H9 (cell line): ENCODE data around the gene ARID1B. TPM values are rescaled to one million over a fixed set of nuclear protein-coding genes. Genes with fewer than 3 reads are reported as not detected.

ENCODE experiments used
- DNase-seq: peaks from one replicate; pipeline ENCODE4 v3.0.0-alpha.2; 2017
- H2AFZ ChIP-seq: one replicate; pipeline ENCODE4 v1.6.1; 2013; ENCODE audit warnings: mild to moderate bottlenecking, low read length, control low read depth, moderate library complexity
- H2AK5ac ChIP-seq: 2 replicates; pipeline ENCODE4 v1.6.1; 2013; ENCODE audit warnings: low read length, control low read depth, mixed read lengths; ENCODE audit not compliant: insufficient read length
- H2BK120ac ChIP-seq: one replicate; pipeline ENCODE4 v1.6.1; 2013; ENCODE audit warnings: low read depth, mild to moderate bottlenecking, low read length, control low read depth, inconsistent platforms; ENCODE audit not compliant: poor library complexity, severe bottlenecking
- H2BK12ac ChIP-seq: 2 replicates; pipeline ENCODE4 v1.6.1; 2013; ENCODE audit warnings: low read length, control low read depth, mixed read lengths, low read depth; ENCODE audit not compliant: insufficient read length
- H2BK15ac ChIP-seq: 2 replicates; pipeline ENCODE4 v1.6.1; 2013; ENCODE audit warnings: low read depth, low read length, control low read depth
- H2BK20ac ChIP-seq: one replicate; pipeline ENCODE4 v1.6.1; 2013; ENCODE audit warnings: low read depth, mild to moderate bottlenecking, low read length, control low read depth, inconsistent platforms; ENCODE audit not compliant: poor library complexity, severe bottlenecking
- H2BK5ac ChIP-seq: 2 replicates; pipeline ENCODE4 v1.6.1; 2013; ENCODE audit warnings: low read length, control low read depth, mixed read lengths; ENCODE audit not compliant: insufficient read length
- H3K14ac ChIP-seq: 2 replicates; pipeline ENCODE4 v1.6.1; 2013; ENCODE audit warnings: low read length, control low read depth; ENCODE audit not compliant: insufficient read depth
- H3K18ac ChIP-seq: 2 replicates; pipeline ENCODE4 v1.6.1; 2013; ENCODE audit warnings: low read depth, mild to moderate bottlenecking, mixed read lengths, low read length, control low read depth; ENCODE audit not compliant: insufficient read length
- H3K23ac ChIP-seq: 2 replicates; pipeline ENCODE4 v1.6.1; 2013; ENCODE audit warnings: low read length, control low read depth, mixed read lengths, low read depth; ENCODE audit not compliant: insufficient read length
- H3K23me2 ChIP-seq: 2 replicates; pipeline ENCODE4 v1.6.1; 2013; ENCODE audit warnings: low read depth, mild to moderate bottlenecking, mixed read lengths, low read length, control low read depth; ENCODE audit not compliant: insufficient read length, poor library complexity, severe bottlenecking
- H3K27ac ChIP-seq: 2 replicates; pipeline ENCODE4 v1.5.1; 2013; ENCODE audit warnings: low read length, control low read depth, mixed read lengths, low read depth; ENCODE audit not compliant: insufficient read length
- H3K27me3 ChIP-seq: 2 replicates; pipeline ENCODE4 v1.6.1; 2013; ENCODE audit warnings: low read length, control low read depth, inconsistent platforms; ENCODE audit not compliant: insufficient read depth
- H3K4ac ChIP-seq: 2 replicates; pipeline ENCODE4 v1.6.1; 2013; ENCODE audit warnings: low read depth, mild to moderate bottlenecking, control low read depth, inconsistent platforms, low read length, moderate library complexity
- H3K4me1 ChIP-seq: 2 replicates; pipeline ENCODE4 v1.6.1; 2013; ENCODE audit warnings: low read length, control low read depth, inconsistent platforms; ENCODE audit not compliant: insufficient read depth
- H3K4me2 ChIP-seq: 2 replicates; pipeline ENCODE4 v1.6.1; 2013; ENCODE audit warnings: low read length, control low read depth, mixed read lengths; ENCODE audit not compliant: insufficient read length, insufficient read depth
- H3K56ac ChIP-seq: 2 replicates; pipeline ENCODE4 v1.6.1; 2013; ENCODE audit warnings: low read depth, mild to moderate bottlenecking, mixed read lengths, low read length, control low read depth; ENCODE audit not compliant: insufficient read length
- H3K79me1 ChIP-seq: 2 replicates; pipeline ENCODE4 v1.6.1; 2013; ENCODE audit warnings: low read depth, mild to moderate bottlenecking, moderate library complexity, low read length, control low read depth, inconsistent platforms; ENCODE audit not compliant: insufficient read depth, poor library complexity, severe bottlenecking
- H3K79me2 ChIP-seq: 2 replicates; pipeline ENCODE4 v1.6.1; 2013; ENCODE audit warnings: low read length, control low read depth, inconsistent platforms; ENCODE audit not compliant: insufficient read depth
- H3K9ac ChIP-seq: 2 replicates; pipeline ENCODE4 v1.6.1; 2013; ENCODE audit warnings: low read length, control low read depth, mixed read lengths; ENCODE audit not compliant: insufficient read length; ENCODE audit errors: extremely low read depth
- H3K9me3 ChIP-seq: one replicate; pipeline ENCODE4 v1.6.1; 2013; ENCODE audit warnings: low read depth, low read length, inconsistent platforms; ENCODE audit not compliant: control insufficient read depth
- H3T11ph ChIP-seq: one replicate; pipeline ENCODE4 v1.6.1; 2013; ENCODE audit warnings: mild to moderate bottlenecking, low read length, control low read depth, inconsistent platforms
- H4K20me1 ChIP-seq: one replicate; pipeline ENCODE4 v1.6.1; 2013; ENCODE audit not compliant: control insufficient read depth, insufficient read length, insufficient read depth
- H4K5ac ChIP-seq: 2 replicates; pipeline ENCODE4 v1.6.1; 2013; ENCODE audit warnings: low read depth, mild to moderate bottlenecking, mixed read lengths, low read length, control low read depth; ENCODE audit not compliant: insufficient read length
- H4K8ac ChIP-seq: replicated peaks from 2 replicates; pipeline ENCODE4 v1.6.1; 2013; ENCODE audit warnings: low read length, control low read depth, mixed read lengths, low read depth; ENCODE audit not compliant: insufficient read length
- H4K91ac ChIP-seq: 2 replicates; pipeline ENCODE4 v1.6.1; 2013; ENCODE audit warnings: low read depth, mild to moderate bottlenecking, moderate library complexity, mixed read lengths, low read length, control low read depth; ENCODE audit not compliant: insufficient read length
- H3K27ac Mint-ChIP-seq, 3 experiments: 2 replicates in 2 of 3; 3 replicates in 1 of 3; pipeline ENCODE4 v1.8.0; 2020 to 2021; ENCODE audit warnings: mixed read lengths in 3 of 3, mild to moderate bottlenecking in 1 of 3, moderate library complexity in 1 of 3
- H3K27me3 Mint-ChIP-seq: 2 replicates; pipeline ENCODE4 v1.8.0; 2021; ENCODE audit warnings: low read depth, mild to moderate bottlenecking, moderate library complexity, mixed read lengths
- H3K36me3 Mint-ChIP-seq, 3 experiments: 2 replicates in 2 of 3; 3 replicates in 1 of 3; pipeline ENCODE4 v1.8.0; 2020 to 2021; ENCODE audit warnings: low read depth in 3 of 3, mixed read lengths in 3 of 3; ENCODE audit not compliant: insufficient read depth in 1 of 3
- H3K4me1 Mint-ChIP-seq, 2 experiments: 2 replicates each; pipeline ENCODE4 v1.8.0; 2020; ENCODE audit warnings: mixed read lengths in 2 of 2
- H3K4me3 Mint-ChIP-seq, 2 experiments: 2 replicates in 1 of 2; 3 replicates in 1 of 2; pipeline ENCODE4 v1.8.0; 2020 to 2021; ENCODE audit warnings: mild to moderate bottlenecking in 2 of 2, mixed read lengths in 2 of 2, moderate library complexity in 1 of 2
- H3K9me3 Mint-ChIP-seq, 2 experiments: 2 replicates in 1 of 2; 3 replicates in 1 of 2; pipeline ENCODE4 v1.8.0; 2020; ENCODE audit warnings: mild to moderate bottlenecking in 2 of 2, mixed read lengths in 2 of 2, moderate library complexity in 1 of 2
- WGBS: extraction: QIAGEN DNeasy Blood & Tissue Kit; methylation state at CpG from one replicate; pipeline ENCODE4 v1.1.7; 2013; ENCODE audit warnings: missing lambda C conversion rate, low lambda C conversion rate, mixed read lengths; ENCODE audit not compliant: insufficient read length; ENCODE audit errors: extremely low coverage; 5-methylcytosine and 5-hydroxymethylcytosine counted together
- total RNA-seq: library from RNA; stranded (reverse); gene quantifications from 2 replicates; pipeline ENCODE4 v1.2.1, GENCODE V29; 2021
- TF ChIP-seq, protein P1 (sequence below): fragments of 200-600 bp; sonication (generic); conservative IDR thresholded peaks from 3 replicates; pipeline ENCODE4 v1.8.0; 2021; ENCODE audit warnings: antibody characterized with exemption, mild to moderate bottlenecking

ARID1B gene
- total RNA-seq, 1 experiment from 2014 or later, result 88.2 TPM

DNA sequence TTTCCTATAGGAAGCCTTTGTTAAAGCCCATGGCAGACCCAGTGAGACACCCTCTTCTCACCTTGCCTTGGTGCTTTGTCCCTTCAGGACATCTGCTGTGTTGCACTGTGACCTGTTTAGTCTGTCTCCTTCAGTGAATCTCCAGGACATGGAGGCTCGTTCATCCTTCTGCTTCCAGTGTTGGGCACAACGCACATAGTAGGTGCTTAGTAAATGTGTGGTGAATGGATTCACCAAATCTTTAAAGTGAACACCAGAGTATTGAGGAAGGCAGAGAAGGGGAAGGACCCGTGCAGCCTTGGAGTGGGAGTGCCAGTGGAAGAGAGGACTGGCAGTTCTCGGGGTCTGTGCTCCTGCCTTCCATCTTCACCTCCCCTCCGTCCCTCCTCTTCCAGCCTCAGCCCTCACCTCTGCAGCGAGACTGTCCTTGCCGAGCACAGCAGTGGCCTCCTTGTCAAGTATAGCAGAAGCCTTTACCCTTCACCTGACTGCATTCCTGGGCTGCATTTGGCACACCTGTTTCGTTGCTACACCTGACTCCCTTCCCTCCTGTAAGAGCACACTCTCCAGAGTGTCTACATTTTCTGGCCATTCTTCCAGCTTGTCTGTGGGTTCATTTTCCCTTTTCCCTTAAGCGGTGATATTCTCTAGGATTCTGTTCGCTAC lies 49.2 kb downstream of the ARID1B start:
- H3T11ph ChIP-seq, result no peak overlapping the region
- H3K18ac ChIP-seq, result no peak overlapping the region
- no peak overlapping the region for H4K91ac ChIP-seq
- Mint-ChIP-seq H3K4me1 (peaks cover 40 to 51% of the 10 kb centered on the region in 2 experiments), H3K36me3 (peaks cover 0 to 15% (median 7%) of the 10 kb centered on the region in 3 experiments; a peak in 4 of 7 replicates), H3K4me3 (no peak overlapping the region; a peak in 1 of 5 replicates), H3K27ac (peak overlapping the region; percentile 35 to 49 (median 38); a peak in 4 of 7 replicates), H3K27me3 (no peaks in the 10 kb centered on the region; the same call in 1 of the 2 replicates), H3K9me3 (no peaks in the 10 kb centered on the region)
- no peak overlapping the region for H3K27ac ChIP-seq
- no peak overlapping the region for H2BK120ac ChIP-seq
- no peak overlapping the region for H2AFZ ChIP-seq
- H2BK5ac ChIP-seq, result no peak overlapping the region
- no CpG with 5 or more reads among the region's 10 CpGs for WGBS
- H3K23me2 ChIP-seq, result no peaks in the 10 kb centered on the region
- H2BK12ac ChIP-seq, result no peak overlapping the region
- H3K14ac ChIP-seq, result no peak overlapping the region
- H4K20me1 ChIP-seq, result peaks cover 2% of the 10 kb centered on the region
- TF ChIP-seq, protein P1, sequence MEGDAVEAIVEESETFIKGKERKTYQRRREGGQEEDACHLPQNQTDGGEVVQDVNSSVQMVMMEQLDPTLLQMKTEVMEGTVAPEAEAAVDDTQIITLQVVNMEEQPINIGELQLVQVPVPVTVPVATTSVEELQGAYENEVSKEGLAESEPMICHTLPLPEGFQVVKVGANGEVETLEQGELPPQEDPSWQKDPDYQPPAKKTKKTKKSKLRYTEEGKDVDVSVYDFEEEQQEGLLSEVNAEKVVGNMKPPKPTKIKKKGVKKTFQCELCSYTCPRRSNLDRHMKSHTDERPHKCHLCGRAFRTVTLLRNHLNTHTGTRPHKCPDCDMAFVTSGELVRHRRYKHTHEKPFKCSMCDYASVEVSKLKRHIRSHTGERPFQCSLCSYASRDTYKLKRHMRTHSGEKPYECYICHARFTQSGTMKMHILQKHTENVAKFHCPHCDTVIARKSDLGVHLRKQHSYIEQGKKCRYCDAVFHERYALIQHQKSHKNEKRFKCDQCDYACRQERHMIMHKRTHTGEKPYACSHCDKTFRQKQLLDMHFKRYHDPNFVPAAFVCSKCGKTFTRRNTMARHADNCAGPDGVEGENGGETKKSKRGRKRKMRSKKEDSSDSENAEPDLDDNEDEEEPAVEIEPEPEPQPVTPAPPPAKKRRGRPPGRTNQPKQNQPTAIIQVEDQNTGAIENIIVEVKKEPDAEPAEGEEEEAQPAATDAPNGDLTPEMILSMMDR, result no peak
- no peak overlapping the region for H4K8ac ChIP-seq
- H2AK5ac ChIP-seq, result no peak overlapping the region
- no peak overlapping the region for H3K56ac ChIP-seq
- H2BK15ac ChIP-seq, result no peak overlapping the region
- no peak overlapping the region for H3K4ac ChIP-seq
- H3K4me2 ChIP-seq, result no peak overlapping the region
- H4K5ac ChIP-seq, result no peak overlapping the region
- no peak for DNase-seq
- peaks cover 18% of the 10 kb centered on the region; the same call in 1 of the 2 replicates for H3K79me2 ChIP-seq
- no peak overlapping the region for H3K9ac ChIP-seq
- H2BK20ac ChIP-seq, result no peak overlapping the region
- H3K27me3 ChIP-seq, result no peaks in the 10 kb centered on the region
- peaks cover 4% of the 10 kb centered on the region for H3K79me1 ChIP-seq
- no peaks in the 10 kb centered on the region for H3K9me3 ChIP-seq
- H3K4me1 ChIP-seq, result peaks cover 2% of the 10 kb centered on the region; the same call in 1 of the 2 replicates
- no peak overlapping the region for H3K23ac ChIP-seq
